B cell (primary cell): ENCODE data around the gene GLCE.

Experiments
- EZH2 ChIP-seq: IDR thresholded peaks from 2 replicates; pipeline ENCODE4 v1.6.1; 2012; ENCODE audit warnings: borderline replicate concordance, low read depth, mild to moderate bottlenecking, moderate library complexity, low read length; ENCODE audit not compliant: insufficient read depth, poor library complexity, severe bottlenecking
- TF ChIP-seq, protein P1 (sequence below): fragments of 200-600 bp; IDR thresholded peaks from one replicate; pipeline ENCODE4 v1.8.0; 2022; ENCODE audit warnings: antibody characterized with exemption, mild to moderate bottlenecking

DNA sequence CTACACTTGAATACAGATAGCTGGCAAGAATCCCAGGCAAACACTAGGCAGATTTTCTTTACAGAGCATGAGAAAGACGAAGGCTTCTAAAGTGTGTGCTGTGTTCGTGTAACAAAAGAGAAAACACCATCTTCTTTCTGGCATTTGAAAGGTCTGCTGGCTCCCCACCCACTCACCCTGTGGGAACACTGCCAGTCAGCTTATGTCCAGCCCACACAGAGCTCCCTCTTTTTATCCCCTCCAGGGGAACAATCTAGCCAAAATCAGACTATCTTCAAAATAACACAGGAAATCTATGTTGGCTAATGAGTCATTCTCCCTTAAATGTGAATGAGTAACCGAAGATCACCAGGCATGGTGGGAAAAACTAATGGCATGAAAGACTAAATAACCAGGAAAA lies 92.7 kb downstream of the GLCE start:
- TF ChIP-seq, protein P1, sequence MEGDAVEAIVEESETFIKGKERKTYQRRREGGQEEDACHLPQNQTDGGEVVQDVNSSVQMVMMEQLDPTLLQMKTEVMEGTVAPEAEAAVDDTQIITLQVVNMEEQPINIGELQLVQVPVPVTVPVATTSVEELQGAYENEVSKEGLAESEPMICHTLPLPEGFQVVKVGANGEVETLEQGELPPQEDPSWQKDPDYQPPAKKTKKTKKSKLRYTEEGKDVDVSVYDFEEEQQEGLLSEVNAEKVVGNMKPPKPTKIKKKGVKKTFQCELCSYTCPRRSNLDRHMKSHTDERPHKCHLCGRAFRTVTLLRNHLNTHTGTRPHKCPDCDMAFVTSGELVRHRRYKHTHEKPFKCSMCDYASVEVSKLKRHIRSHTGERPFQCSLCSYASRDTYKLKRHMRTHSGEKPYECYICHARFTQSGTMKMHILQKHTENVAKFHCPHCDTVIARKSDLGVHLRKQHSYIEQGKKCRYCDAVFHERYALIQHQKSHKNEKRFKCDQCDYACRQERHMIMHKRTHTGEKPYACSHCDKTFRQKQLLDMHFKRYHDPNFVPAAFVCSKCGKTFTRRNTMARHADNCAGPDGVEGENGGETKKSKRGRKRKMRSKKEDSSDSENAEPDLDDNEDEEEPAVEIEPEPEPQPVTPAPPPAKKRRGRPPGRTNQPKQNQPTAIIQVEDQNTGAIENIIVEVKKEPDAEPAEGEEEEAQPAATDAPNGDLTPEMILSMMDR: no peak
- no peak for TF ChIP-seq EZH2
